ENCODE results near the gene RUNX2. TPM values are rescaled to one million over a fixed set of nuclear protein-coding genes. Genes with fewer than 3 reads are reported as not detected.

RUNX2 gene
- total and polyA plus RNA-seq, 9 of the 15 experiments (the other 6 are each of a cell fraction or from before 2014, with no cell fraction given) = 0.29 to 1.00 (median 0.43) TPM

DNA sequence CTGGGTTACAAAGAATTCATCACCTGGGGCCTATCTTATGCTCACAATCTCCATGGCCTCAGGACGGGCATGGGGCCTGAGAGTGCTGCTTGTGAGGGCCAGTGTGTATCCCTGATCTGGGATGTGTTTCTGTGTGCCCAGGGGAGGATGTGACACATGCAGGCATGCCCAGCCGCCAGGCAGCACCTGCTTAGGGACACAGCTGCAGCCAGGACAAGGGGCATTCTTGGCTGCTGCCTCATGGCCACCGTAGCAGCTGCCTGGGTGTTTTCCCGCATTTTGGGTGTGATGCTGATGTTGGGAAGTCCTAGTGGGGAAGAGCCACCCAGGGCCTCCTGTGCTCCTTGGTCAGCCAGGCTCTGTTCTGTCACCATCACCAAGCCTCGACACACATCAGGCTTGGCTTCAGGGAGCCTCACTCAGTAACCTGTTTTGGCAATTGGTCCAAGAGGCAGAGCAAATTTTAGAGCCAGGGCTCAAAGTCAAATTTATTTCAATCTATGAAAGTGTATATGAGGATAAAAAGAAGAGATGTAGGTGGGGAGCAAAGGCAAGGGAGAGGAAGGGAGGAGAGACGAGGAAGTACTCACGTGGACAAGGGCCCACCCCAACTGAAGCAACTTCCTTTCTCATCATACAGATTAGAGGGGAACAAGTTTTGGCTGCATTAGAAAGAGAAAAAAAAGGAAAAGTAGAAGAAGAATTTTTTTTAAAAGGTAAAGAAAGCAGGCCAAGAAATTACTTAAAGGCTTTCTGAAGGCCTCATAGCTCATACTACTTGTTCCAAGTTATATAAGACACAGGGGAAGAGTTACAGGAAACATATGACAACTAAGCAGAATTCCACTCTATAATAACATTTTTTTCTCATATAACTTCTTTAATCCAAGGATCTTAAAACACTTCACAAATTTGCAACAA is 319.5 kb downstream of the RUNX2 start:
- 3% methylated on average over 7 of the region's 7 CpGs for WGBS (ENCODE audit: insufficient coverage, low coverage, missing lambda C conversion rate)
- Histone ChIP-seq H3K27me3 (ENCODE audit: control insufficient read depth in 2 of 2, insufficient read depth in 2 of 2, low read length in 2 of 2) (peaks cover 18 to 37% of the 10 kb centered on the region in 2 experiments), H3K9me1 (ENCODE audit: control insufficient read depth, insufficient read depth, low read length) (no peaks in the 10 kb centered on the region), H3K27ac (ENCODE audit: extremely low read depth, low read depth, low read length) (no peak overlapping the region), H4K20me1 (replicated peaks; ENCODE audit: control insufficient read depth, insufficient read depth, low read length) (no peaks in the 10 kb centered on the region), H3K79me2 (ENCODE audit: control insufficient read depth, insufficient read depth, low read length) (no peaks in the 10 kb centered on the region), H3K36me3 (ENCODE audit: control insufficient read depth, insufficient read depth, low read length) (no peaks in the 10 kb centered on the region), H3K4me3 (no peak overlapping the region), H3K9me3 (replicated peaks; ENCODE audit: control insufficient read depth, insufficient read depth, low read depth, low read length) (no peaks in the 10 kb centered on the region), H3K4me1 (replicated peaks in 1 of 2; ENCODE audit: control insufficient read depth in 2 of 2, insufficient read depth in 2 of 2, low read length in 2 of 2) (no peaks in the 10 kb centered on the region), H3K9ac (ENCODE audit: insufficient read depth in 1 of 2, low read depth in 2 of 2, low read length in 2 of 2) (no peak overlapping the region), H3K4me2 (ENCODE audit: insufficient read depth, low read length) (no peak overlapping the region), H2AFZ (ENCODE audit: low read depth, low read length) (no peak overlapping the region)
- ChIA-PET CTCF (ENCODE audit: low intra/inter-chr PET ratio) (no interaction called here), POLR2A (interaction anchor here (0.7 kb wide), 1 partner anchor 104 kb away, joined by 3 read pairs; no protein-coding TSS in a partner anchor)
- DNase-seq (ENCODE audit: extremely low read depth in 1 of 4, low spot score in 3 of 4) (no peak), FAIRE-seq (peak; percentile 15), ATAC-seq (no peak)
- intact Hi-C loops (cut with micrococcal nuclease) = loop anchor here (10.0 kb wide), 1 partner anchor 277 kb away; no protein-coding TSS in a partner anchor
- in situ Hi-C loops (cut with MboI) = no loop called here
- no peak for TF ChIP-seq HDAC6 (IDR thresholded peaks at IDR 0.05; ENCODE audit: low read depth, low read length)
- BruUV-seq (replicated peaks) = no TSS peak

DNA sequence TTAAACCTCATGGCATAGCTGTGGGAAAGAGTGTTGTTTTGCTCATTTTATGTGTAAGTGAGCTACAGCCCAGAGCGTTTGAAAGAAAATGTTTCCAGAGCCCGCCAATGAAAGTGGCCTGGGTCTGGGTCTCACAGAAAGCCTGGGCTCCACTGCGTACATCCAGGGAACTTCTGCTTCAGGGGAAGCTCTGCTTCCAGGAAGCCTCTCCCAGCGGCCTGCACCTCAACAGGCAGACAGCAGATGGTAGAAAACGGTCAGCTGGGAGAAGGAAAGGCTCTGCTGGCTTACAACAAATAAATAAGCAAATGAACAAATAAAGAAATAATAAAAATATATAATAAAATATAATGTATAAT is 320.1 kb downstream of the RUNX2 start:
- no peak overlapping the region for H3K27ac ChIP-seq (ENCODE audit: extremely low read depth, low read depth, low read length)
- H3K4me1 ChIP-seq (replicated peaks in 1 of 2; ENCODE audit: control insufficient read depth in 2 of 2, insufficient read depth in 2 of 2, low read length in 2 of 2) = no peaks in the 10 kb centered on the region
- H3K9me3 ChIP-seq (replicated peaks; ENCODE audit: control insufficient read depth, insufficient read depth, low read depth, low read length) = no peaks in the 10 kb centered on the region
- no peaks in the 10 kb centered on the region for H3K79me2 ChIP-seq (ENCODE audit: control insufficient read depth, insufficient read depth, low read length)
- intact Hi-C loops (cut with micrococcal nuclease) = loop anchor here (10.0 kb wide), 1 partner anchor 277 kb away; no protein-coding TSS in a partner anchor
- ATAC-seq = no peak
- H3K9ac ChIP-seq (ENCODE audit: insufficient read depth in 1 of 2, low read depth in 2 of 2, low read length in 2 of 2) = no peak overlapping the region
- FAIRE-seq = no peak
- no TSS peak for BruUV-seq (replicated peaks)
- DNase-seq (ENCODE audit: extremely low read depth in 1 of 4, low spot score in 3 of 4) = no peak
- H4K20me1 ChIP-seq (replicated peaks; ENCODE audit: control insufficient read depth, insufficient read depth, low read length) = no peaks in the 10 kb centered on the region
- peaks cover 18 to 36% of the 10 kb centered on the region in 2 experiments for H3K27me3 ChIP-seq (ENCODE audit: control insufficient read depth in 2 of 2, insufficient read depth in 2 of 2, low read length in 2 of 2)
- no peaks in the 10 kb centered on the region for H3K9me1 ChIP-seq (ENCODE audit: control insufficient read depth, insufficient read depth, low read length)
- no peak overlapping the region for H3K4me3 ChIP-seq
- no peak overlapping the region for H3K4me2 ChIP-seq (ENCODE audit: insufficient read depth, low read length)
- in situ Hi-C loops (cut with MboI) = no loop called here
- CTCF ChIA-PET (ENCODE audit: low intra/inter-chr PET ratio) = no interaction called here
- H2AFZ ChIP-seq (ENCODE audit: low read depth, low read length) = no peak overlapping the region
- H3K36me3 ChIP-seq (ENCODE audit: control insufficient read depth, insufficient read depth, low read length) = no peaks in the 10 kb centered on the region
- WGBS (ENCODE audit: insufficient coverage, low coverage, missing lambda C conversion rate) = 0% methylated on average over 5 of the region's 5 CpGs
- POLR2A ChIA-PET = no interaction called here
- TF ChIP-seq MAFG (tag; conservative IDR thresholded peaks at IDR 0.05) (no peak), RAD21 (CRISPR knock-in tag; conservative IDR thresholded peaks at IDR 0.05 in 1 of 2, IDR thresholded peaks at IDR 0.05 in 1 of 2) (no peak), ZNF778 (CRISPR knock-in tag; IDR thresholded peaks at IDR 0.05) (no peak), ZNF586 (CRISPR knock-in tag; conservative IDR thresholded peaks at IDR 0.05) (no peak), NONO (IDR thresholded peaks at IDR 0.05; ENCODE audit: low read depth in 2 of 2, low read length in 1 of 2) (no peak)
- TF ChIP-seq, protein P1, sequence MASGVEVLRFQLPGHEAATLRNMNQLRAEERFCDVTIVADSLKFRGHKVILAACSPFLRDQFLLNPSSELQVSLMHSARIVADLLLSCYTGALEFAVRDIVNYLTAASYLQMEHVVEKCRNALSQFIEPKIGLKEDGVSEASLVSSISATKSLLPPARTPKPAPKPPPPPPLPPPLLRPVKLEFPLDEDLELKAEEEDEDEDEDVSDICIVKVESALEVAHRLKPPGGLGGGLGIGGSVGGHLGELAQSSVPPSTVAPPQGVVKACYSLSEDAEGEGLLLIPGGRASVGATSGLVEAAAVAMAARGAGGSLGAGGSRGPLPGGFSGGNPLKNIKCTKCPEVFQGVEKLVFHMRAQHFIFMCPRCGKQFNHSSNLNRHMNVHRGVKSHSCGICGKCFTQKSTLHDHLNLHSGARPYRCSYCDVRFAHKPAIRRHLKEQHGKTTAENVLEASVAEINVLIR (CRISPR knock-in tag; IDR thresholded peaks at IDR 0.05) = no peak

All from K562 (cell line).